Mucosa of stomach (tissue), 1 donor: Measurements from ENCODE around the gene F3.
A peak's percentile ranks its signal among the peaks of the same experiment; 100 is the strongest.
"Not testable (repeated sequence)": the region's sequence is repeated elsewhere in the genome, so short reads cannot be mapped to it uniquely, and the experiment has no call there.

Source experiments
- H3K27me3 ChIP-seq: one replicate; pipeline ENCODE4 v1.7.0; 2013; ENCODE audit warnings: mild to moderate bottlenecking, low read length; ENCODE audit not compliant: control insufficient read depth, insufficient read depth
- H3K36me3 ChIP-seq: one replicate; pipeline ENCODE4 v1.7.0; 2013; ENCODE audit warnings: low read length; ENCODE audit not compliant: control insufficient read depth, insufficient read depth
- H3K4me1 ChIP-seq: one replicate; pipeline ENCODE4 v1.7.0; 2013; ENCODE audit warnings: mild to moderate bottlenecking, low read length; ENCODE audit not compliant: control insufficient read depth, insufficient read depth
- H3K4me3 ChIP-seq: one replicate; pipeline ENCODE4 v1.7.0; 2013; ENCODE audit warnings: low read length
- H3K9ac ChIP-seq: one replicate; pipeline ENCODE4 v1.7.0; 2013; ENCODE audit warnings: mild to moderate bottlenecking, low read length, moderate library complexity
- H3K9me3 ChIP-seq: one replicate; pipeline ENCODE4 v1.7.0; 2013; ENCODE audit warnings: mild to moderate bottlenecking, low read length, moderate library complexity; ENCODE audit not compliant: control insufficient read depth
- donor health status: Pancreatic carcinoma.

F3 gene

DNA sequence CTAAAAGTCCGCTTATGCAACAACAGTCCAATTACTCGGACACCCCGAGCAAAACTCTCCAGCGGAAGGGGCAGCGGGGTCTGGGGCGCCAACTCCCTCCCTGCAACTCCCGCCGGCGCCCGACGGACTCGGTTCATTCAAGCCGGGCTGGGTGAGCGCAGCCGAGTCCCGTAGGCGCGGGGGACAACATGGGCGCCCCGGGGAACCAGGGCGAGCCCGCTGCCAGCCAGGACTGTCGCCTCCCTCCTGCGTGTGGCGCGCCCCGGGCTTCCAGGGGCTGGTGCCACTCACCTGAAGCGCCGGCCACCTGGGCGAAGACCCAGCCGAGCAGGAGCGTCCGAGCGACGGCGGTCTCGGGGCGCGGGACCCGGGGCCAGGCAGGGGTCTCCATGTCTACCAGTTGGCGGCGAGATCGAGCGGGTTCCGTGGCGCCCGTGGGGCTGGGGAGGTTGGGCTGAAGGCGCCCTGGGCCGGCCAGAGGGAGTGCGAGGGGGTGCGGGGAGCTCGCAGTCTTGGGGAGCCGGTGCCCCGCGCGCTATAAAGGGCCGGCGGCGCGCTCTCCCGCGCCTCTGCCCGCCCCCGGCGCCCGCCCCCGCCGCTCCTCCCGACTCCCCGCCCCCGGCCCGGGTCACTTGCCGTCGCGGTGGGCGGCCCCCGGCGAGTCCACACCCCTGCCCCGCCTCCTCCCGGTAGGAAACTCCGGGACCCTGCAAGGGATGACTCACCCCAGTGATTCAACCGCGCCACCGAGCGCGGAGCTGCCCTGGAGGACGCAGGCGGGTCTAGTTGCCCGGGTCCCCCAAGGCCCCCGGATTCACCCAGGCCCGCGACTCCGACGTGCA is at the start of gene F3:
Gene F3 (minus strand): TSS at position 514 of the 842 bp plus-strand sequence. CDS start 123 bp downstream, at position 391.
- no peaks in the 10 kb centered on the region for H3K9me3 ChIP-seq
- peaks cover 28% of the 10 kb centered on the region for H3K4me1 ChIP-seq
- peak within 1 kb of the TSS; percentile 95 for H3K9ac ChIP-seq
- no peaks in the 10 kb centered on the region for H3K27me3 ChIP-seq
- peak within 1 kb of the TSS; percentile 86 for H3K4me3 ChIP-seq
- H3K36me3 ChIP-seq: no peaks in the 10 kb centered on the region

DNA sequence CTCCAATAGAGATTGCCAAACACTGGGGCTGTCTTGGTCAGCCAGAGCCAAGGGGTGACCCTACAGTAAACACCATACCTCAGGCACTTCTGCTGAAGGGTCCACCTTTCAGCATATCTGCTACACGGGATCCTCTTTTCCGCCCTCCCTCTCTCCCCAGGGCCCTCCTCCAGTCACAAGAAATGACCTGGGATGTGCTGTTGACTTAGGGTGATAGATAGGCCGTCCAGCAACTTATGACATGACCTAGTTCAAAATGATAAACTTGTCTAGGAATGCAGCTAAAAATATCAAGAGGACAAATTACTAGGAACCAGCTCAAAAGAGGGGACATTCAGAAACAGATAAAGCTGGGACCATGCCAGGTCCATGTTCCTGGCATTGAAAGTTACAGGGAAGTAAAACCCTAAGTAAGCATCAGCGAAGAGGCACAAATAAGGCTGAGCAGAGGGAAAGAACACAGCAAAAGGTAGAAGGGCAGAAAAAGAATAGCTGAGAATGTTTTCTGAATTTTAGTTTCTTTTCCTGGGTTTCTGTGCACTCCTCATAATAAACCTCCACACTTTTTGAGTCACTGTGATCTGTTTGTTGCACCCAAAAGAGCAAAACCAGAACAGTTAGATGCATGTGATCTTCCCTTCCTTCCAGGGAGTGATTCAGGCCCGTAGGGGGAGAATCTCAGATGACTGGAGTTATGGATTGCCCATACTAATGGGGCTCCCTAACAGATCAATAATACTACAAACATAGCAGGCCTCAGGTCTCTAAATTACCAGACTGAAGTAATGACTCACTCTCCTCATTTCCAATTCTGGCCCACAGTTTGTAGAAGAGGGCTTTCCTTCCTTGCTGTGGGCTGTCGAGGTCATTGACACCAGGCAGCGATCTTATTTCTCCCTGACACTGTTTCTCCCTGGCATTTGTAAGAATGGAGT is 48.9 kb upstream of the F3 start:
- no peak overlapping the region for H3K9ac ChIP-seq
- peaks cover 22% of the 10 kb centered on the region for H3K4me1 ChIP-seq
- no peak overlapping the region for H3K4me3 ChIP-seq
- H3K36me3 ChIP-seq: no peaks in the 10 kb centered on the region
- no peaks in the 10 kb centered on the region for H3K27me3 ChIP-seq
- no peaks in the 10 kb centered on the region for H3K9me3 ChIP-seq

DNA sequence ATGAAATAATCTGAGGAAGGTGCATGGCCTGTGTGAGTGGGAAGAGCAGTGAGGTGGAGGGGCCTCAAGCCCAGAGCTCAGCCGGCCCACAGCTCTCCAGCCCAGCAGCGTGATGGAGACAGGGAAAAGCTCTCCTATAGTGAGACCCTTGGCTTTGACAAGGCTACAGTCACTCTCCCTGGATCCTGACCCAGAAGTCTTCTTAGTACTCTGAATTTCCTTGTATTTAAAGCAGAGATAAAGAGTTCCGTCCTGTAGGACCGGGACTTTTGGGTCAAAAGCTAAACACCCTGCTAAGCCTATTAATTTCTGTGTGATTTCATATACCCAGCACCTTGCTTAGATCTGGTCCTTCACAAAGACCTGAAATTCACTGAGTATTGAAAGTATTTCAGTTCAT is 48.2 kb upstream of the F3 start:
- Histone ChIP-seq H3K36me3 (no peaks in the 10 kb centered on the region), H3K9me3 (no peaks in the 10 kb centered on the region), H3K4me1 (peaks cover 19% of the 10 kb centered on the region), H3K9ac (no peak overlapping the region), H3K27me3 (no peaks in the 10 kb centered on the region), H3K4me3 (no peak overlapping the region)

DNA sequence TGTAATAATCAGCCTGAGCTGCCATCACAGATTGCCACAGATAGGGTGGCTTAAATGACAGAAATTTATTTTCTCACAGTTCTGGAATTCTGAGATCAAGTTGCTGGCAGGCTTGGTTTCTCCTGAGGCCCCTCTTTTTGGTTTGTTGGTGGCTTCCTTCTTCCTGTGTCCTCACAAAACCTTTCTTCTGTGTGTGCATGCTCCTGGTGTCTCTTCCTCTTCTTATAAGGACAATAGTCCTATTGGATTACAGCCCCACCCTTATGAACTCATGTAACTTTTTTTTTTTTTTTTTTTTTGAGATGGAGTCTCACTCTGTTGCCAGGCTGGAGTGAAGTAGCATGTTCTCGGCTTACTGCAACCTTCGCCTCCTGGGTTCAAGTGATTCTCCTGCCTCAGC is 41.0 kb upstream of the F3 start:
- Histone ChIP-seq H3K9me3 (no peaks in the 10 kb centered on the region), H3K27me3 (no peaks in the 10 kb centered on the region), H3K4me3 (no peak overlapping the region), H3K36me3 (no peaks in the 10 kb centered on the region), H3K4me1 (peaks cover 9% of the 10 kb centered on the region), H3K9ac (no peak overlapping the region)

DNA sequence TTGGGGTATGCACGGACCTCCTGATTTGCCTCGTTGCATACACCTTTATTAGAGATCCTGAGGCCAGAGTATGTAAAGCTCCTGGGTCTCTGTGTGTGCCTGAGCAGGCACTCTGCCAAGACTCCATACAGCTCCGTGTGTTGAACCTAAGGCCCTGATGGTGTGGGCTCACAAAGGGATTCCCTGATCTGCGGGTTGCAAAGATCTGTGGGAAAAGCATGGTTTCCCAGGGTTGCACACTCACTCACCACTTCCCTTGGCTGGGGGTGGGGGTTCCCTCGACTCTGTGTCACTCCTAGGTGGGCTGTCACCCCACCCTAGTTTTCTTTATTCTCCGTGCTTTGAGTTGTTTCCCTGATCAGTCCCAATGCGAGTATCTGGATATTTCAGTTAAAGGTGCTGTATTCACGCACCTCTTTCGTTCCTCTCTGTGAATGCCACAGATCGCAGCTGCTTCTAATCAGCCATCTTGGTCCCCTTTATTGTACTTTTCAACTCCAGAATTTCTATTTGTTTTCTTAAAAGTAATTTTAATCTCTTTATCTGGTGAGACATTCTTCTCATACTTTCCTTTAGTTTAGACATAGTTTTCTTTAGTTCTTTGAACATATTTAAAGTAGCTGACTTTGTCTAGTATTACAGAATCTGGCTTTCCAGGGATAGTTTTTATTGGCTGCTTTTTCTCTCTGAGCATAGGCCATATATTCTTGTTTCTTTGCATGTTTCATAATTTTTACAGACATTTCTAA is 39.0 kb upstream of the F3 start:
- Histone ChIP-seq H3K4me3 (no peak overlapping the region), H3K9me3 (no peaks in the 10 kb centered on the region), H3K9ac (no peak overlapping the region), H3K27me3 (no peaks in the 10 kb centered on the region), H3K36me3 (no peaks in the 10 kb centered on the region), H3K4me1 (peaks cover 9% of the 10 kb centered on the region)

DNA sequence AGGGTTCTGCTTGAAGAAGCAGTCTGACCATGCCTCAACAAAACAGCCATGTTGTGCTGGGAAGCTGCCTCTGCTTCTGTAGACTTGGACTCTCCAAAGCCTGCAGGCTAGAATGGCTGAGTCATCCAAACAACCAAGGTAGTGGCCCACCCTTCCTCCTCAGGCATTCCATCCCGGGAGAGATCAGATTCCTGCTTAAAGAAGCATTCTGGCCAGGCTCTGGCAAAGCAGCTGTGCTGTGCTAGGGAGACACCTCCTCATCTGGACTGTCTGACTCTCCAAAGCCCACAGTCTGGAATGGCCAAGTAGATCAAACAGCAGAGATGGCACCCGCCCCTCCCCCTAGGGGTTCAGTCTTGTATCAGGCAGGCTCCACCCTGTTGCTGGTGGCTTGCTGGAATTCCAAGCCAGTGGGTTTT is 38.3 kb upstream of the F3 start:
- H3K4me1 ChIP-seq: peaks cover 9% of the 10 kb centered on the region
- H3K36me3 ChIP-seq: no peaks in the 10 kb centered on the region
- no peak overlapping the region for H3K9ac ChIP-seq
- no peaks in the 10 kb centered on the region for H3K9me3 ChIP-seq
- H3K27me3 ChIP-seq: no peaks in the 10 kb centered on the region
- no peak overlapping the region for H3K4me3 ChIP-seq

DNA sequence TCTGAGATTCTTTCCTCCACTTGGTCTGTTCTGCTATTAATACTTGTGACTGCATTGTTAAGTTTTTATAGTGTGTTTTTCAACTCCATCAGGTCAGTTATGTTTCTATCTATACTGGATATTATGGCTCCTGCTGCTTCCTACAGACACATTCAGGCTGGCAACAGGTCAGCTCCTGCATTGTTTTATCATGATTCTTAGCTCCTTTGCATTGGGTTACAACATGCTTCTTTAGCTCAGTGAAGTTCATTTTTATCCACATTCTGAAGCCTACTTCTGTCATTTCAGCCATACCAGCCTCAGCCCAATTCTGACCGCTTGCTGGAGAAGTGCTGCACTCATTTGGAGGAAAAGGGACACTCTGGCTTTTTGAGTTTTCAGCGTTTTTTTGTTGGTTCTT is 37.3 kb upstream of the F3 start:
- Histone ChIP-seq H3K4me3 (no peak overlapping the region), H3K4me1 (peaks cover 9% of the 10 kb centered on the region), H3K27me3 (no peaks in the 10 kb centered on the region), H3K9ac (no peak overlapping the region), H3K36me3 (no peaks in the 10 kb centered on the region), H3K9me3 (no peaks in the 10 kb centered on the region)

DNA sequence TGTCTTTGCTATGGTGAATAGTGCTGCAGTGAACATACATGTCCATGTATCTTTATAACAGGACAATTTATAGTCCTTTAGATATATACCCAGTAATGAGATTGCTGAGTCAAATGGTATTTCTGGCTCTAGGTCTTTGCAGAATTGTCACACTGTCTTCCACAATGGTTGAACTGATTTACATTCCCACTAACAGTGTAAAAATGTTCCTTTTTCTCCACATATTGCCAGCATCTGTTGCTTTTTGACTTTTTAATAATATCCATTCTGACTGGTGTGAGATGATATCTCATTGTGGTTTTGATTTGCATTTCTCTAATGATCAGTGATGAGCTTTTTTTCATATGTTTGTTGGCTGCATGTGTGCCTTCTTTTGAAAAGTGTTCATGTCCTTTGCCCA is 32.4 kb upstream of the F3 start:
- not testable (repeated sequence) for H3K4me3 ChIP-seq, H3K4me1 ChIP-seq, H3K27me3 ChIP-seq, H3K9me3 ChIP-seq, H3K9ac ChIP-seq, H3K36me3 ChIP-seq

DNA sequence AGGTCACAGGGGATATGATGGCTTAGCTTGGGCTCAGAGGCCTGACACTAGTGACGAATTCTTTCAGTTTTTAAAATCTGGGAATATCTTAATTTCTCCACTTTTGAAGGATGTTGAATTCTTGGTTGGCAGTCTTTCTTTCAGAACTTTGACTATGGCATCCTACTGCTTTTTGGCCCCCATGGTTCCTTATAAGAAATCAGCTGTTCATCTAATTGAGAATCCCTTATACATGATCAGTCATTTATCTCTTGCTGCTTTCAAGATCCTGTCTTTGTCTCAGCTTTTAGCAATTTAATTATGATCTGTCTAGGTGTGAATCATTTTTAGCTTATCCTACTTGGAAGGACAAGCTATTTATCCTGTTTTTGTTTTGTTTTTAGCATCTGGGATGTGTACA is 31.2 kb upstream of the F3 start:
- H3K27me3 ChIP-seq: no peaks in the 10 kb centered on the region

DNA sequence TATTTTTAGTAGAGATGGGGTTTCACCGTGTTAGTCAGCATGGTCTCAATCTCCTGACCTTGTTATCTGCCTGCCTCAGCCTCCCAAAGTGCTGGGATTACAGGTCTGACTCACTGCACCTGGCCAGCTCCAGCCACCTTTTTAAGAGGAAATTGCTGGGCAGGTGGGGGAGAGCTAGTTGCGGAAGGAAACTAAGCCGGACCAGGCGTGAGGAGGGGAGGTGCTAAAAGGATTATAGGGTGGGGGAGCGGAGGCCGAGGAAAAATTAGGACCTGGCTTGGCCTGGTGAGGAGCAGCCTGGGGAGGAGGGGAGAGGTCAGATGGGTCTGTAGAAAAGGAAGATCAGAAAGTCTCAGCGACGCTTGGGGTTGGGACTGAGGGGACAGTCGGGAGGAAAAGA is 29.4 kb upstream of the F3 start:
- not testable (repeated sequence) for H3K27me3 ChIP-seq, H3K4me1 ChIP-seq, H3K9me3 ChIP-seq, H3K4me3 ChIP-seq, H3K9ac ChIP-seq, H3K36me3 ChIP-seq

More for the DNA sequence above, 31.2 kb upstream of the F3 start:
- Histone ChIP-seq H3K4me3 (no peak overlapping the region), H3K9ac (no peak overlapping the region), H3K4me1 (no peaks in the 10 kb centered on the region), H3K9me3 (no peaks in the 10 kb centered on the region), H3K36me3 (no peaks in the 10 kb centered on the region)

DNA sequence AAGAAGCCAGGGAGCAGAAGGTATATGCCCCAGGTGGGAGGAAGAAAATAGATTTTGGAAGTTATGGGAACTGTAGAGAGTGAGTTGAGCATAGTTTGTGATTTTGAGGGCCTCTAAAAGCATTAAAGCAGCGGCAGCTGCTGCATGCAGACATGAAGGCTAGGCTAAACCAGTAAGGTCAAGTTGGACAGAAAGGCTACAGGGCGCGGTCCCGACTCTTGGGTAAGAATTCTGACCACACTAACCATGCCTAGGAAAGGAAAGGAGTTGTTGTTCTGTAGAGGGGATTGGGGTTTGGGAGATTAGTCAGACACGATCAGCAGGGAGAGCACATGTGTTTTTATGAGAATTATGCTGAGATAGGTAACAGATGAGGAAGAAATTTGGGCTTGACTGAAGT is 27.2 kb upstream of the F3 start:
- not testable (repeated sequence) for H3K9ac ChIP-seq, H3K9me3 ChIP-seq, H3K36me3 ChIP-seq, H3K27me3 ChIP-seq, H3K4me1 ChIP-seq, H3K4me3 ChIP-seq
